ENCODE results near the gene FBXO33.

DNA sequence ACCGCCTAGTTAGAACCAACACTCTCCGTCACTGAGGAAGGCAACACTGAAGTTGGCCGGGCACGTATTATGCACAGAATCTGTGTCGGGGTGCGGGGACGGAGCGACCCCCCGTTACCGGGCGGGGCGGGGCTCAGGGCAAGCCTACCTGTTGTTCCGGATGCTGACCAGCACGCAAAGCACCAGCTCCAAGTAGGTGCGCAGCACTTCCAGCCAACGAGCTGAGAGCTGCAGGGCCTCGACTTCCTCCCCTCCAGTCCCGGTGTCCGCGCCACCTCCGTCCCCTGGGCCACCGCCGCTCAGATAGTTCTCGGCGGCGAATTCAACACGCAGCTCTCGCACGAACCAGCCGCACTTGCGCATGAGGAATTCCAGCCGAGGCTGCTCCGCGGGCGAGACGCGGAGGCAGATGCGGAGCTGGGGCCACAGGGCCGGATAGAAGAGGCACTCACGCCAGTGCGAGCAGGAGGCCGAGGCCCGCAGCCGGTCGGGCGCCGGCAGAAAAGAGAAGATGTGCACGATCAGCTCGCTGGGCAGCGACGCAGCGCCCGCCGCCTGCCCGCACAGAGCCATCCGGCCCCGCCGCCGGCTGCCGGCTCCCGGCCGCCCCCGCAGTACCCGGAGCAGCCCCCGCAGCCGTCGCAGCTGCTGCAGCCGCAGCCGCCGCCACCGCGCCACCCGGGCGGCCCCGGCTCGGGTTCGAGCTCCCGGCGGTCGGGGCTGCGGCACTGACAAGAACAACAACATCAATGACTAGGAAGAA lies 636 bp downstream of the FBXO33 start:
- no peak for TF ChIP-seq GATA2 (IDR thresholded peaks at IDR 0.05; ENCODE audit: low read depth, low read length)
- TF ChIP-seq GATA3 (IDR thresholded peaks at IDR 0.05; ENCODE audit: low read depth, low read length), result no peak

All from SH-SY5Y (cell line).